Choroid plexus epithelial cell (primary cell): ENCODE data around the gene PPM1H.

Experiments used
- DNase-seq: peaks from one replicate; pipeline ENCODE4 v3.0.0-alpha.2; 2010; ENCODE audit warnings: low read depth
- H3K4me3 ChIP-seq: 2 replicates; pipeline ENCODE4 v1.5.1; 2011; ENCODE audit warnings: low read depth, mild to moderate bottlenecking, control low read depth, low read length, moderate library complexity
- CTCF ChIP-seq: conservative IDR thresholded peaks from 2 replicates; pipeline ENCODE4 v1.5.1; 2011; ENCODE audit warnings: low read depth, mild to moderate bottlenecking, control low read depth, inconsistent platforms, low read length, moderate library complexity

PPM1H gene

GRCh38 chr12:62603061-62603810, 331.7 kb downstream of the PPM1H start:
- H3K4me3 ChIP-seq, result peak overlapping the region; percentile 76
- TF ChIP-seq CTCF, result peak; percentile 52
- peak; percentile 94 for DNase-seq

- peak; percentile 90 for DNase-seq
- no peak for TF ChIP-seq CTCF
- peak overlapping the region; percentile 76 for H3K4me3 ChIP-seq
Observed at GRCh38 chr12:62602255-62603060, 332.5 kb downstream of the PPM1H start.

GRCh38 chr12:62601765-62602164, 333.2 kb downstream of the PPM1H start:
- no peak for DNase-seq
- TF ChIP-seq CTCF, result no peak
- peak overlapping the region; percentile 76 for H3K4me3 ChIP-seq

GRCh38 chr12:62599854-62600437, 335.0 kb downstream of the PPM1H start:
- DNase-seq, result peak; percentile 31
- no peak overlapping the region for H3K4me3 ChIP-seq
- TF ChIP-seq CTCF, result peak; percentile 52

GRCh38 chr12:62598846-62599245, 336.1 kb downstream of the PPM1H start:
- no peak overlapping the region for H3K4me3 ChIP-seq
- no peak for TF ChIP-seq CTCF
- DNase-seq, result no peak

- DNase-seq, result no peak
- no peak for TF ChIP-seq CTCF
- H3K4me3 ChIP-seq, result no peak overlapping the region
Observed at GRCh38 chr12:62597253-62597652, 337.7 kb downstream of the PPM1H start.
